DMS79 (cell line): ENCODE measurements around the gene PGK2.
"Not testable (repeated sequence)": the region's sequence is repeated elsewhere in the genome, so short reads cannot be mapped to it uniquely, and the experiment has no call there.

Experiments
- DNase-seq: peaks from one replicate; lab custom pipeline; 2025; lab: John Stamatoyannopoulos, UW

Gene PGK2

GRCh38 chr6:49787176-49787575 lies at the start of gene PGK2:
Gene PGK2, minus strand, starts transcription at chr6:49787285. Its CDS starts 98 bp downstream, at chr6:49787187.
- no peak for DNase-seq

- no peak for DNase-seq
Observed at GRCh38 chr6:49835140-49835539, 48.1 kb upstream of the PGK2 start.

GRCh38 chr6:49833386-49833785 lies 46.3 kb upstream of the PGK2 start:
- DNase-seq = no peak

GRCh38 chr6:49826743-49827406 lies 39.8 kb upstream of the PGK2 start:
- DNase-seq = no peak

GRCh38 chr6:49815166-49815565 lies 28.1 kb upstream of the PGK2 start:
- no peak for DNase-seq

GRCh38 chr6:49813248-49813647 lies 26.2 kb upstream of the PGK2 start:
- no peak for DNase-seq

GRCh38 chr6:49806145-49806544 lies 19.1 kb upstream of the PGK2 start:
- DNase-seq = peak; percentile 92

GRCh38 chr6:49805246-49805645 lies 18.2 kb upstream of the PGK2 start:
- DNase-seq = no peak

- DNase-seq = no peak
Observed at GRCh38 chr6:49801525-49801924, 14.4 kb upstream of the PGK2 start.

- no peak for DNase-seq
Observed at GRCh38 chr6:49799090-49799489, 12.0 kb upstream of the PGK2 start.

- DNase-seq = not testable (repeated sequence)
Observed at GRCh38 chr6:49796842-49797455, 9.9 kb upstream of the PGK2 start.

GRCh38 chr6:49790341-49790740 lies 3.3 kb upstream of the PGK2 start:
- DNase-seq = no peak

- no peak for DNase-seq
Observed at GRCh38 chr6:49784272-49784671, 2.8 kb downstream of the PGK2 start.

- DNase-seq = no peak
Observed at GRCh38 chr6:49782725-49783124, 4.4 kb downstream of the PGK2 start.

GRCh38 chr6:49782293-49782692 lies 4.8 kb downstream of the PGK2 start:
- no peak for DNase-seq

- DNase-seq = no peak
Observed at GRCh38 chr6:49776444-49776843, 10.6 kb downstream of the PGK2 start.

- DNase-seq = no peak
Observed at GRCh38 chr6:49775043-49775442, 12.0 kb downstream of the PGK2 start.

GRCh38 chr6:49772285-49772684 lies 14.8 kb downstream of the PGK2 start:
- no peak for DNase-seq

- DNase-seq = no peak
Observed at GRCh38 chr6:49766762-49767161, 20.3 kb downstream of the PGK2 start.

GRCh38 chr6:49764571-49765236 lies 22.4 kb downstream of the PGK2 start:
- DNase-seq = no peak

GRCh38 chr6:49744259-49744658 lies 42.8 kb downstream of the PGK2 start, which contains the start of gene CRISP3:
Gene CRISP3, minus strand, starts transcription at chr6:49744388. Its CDS starts 21 bp downstream, at chr6:49744367.
- DNase-seq = no peak

- DNase-seq = no peak
Observed at GRCh38 chr6:49743429-49743828, 43.7 kb downstream of the PGK2 start.

- DNase-seq = peak; percentile 32
Observed at GRCh38 chr6:49739423-49739822, 47.7 kb downstream of the PGK2 start.
